ENCODE data around the gene ACOT8.

The ACOT8 gene

DNA sequence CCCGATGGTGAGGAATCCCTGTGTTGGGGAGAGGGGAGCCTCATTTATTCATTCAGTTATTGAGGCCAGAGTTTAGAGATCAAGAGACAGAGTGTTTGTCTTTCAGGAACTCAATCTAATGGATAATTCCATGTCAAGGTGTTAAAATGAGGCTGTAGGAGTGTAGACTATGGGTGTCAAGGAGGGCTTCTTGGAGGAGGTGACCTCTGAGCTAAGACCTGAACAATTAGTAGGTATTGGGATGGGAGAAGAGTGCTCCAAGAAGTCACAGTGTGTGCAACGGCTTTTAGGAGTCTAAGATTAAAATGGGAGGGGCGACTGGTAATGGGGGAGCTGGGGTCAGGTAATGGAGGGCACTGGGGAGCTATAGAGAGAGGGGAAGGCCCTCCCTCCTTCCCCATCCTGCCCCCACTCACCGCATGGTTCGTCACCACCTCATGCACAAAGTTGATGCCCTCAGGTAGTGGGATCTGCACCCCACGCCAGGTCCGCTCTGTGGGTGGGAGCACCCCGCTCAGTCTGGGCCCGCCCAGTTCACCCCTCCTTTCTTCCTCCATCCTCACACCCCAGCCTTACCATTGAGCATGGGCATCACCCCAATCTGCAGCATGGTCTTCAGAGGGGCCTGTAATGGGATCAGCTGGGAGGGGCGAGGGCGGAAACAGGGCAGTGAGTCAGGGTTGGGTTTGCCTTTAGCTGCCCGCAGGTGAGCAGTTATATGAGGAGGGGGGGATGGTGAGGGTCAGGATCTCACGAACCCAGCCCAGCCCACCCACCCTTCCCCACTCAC lies 42.0 kb upstream of the ACOT8 start:
- TF ChIP-seq MYC (IDR thresholded peaks at IDR 0.05; ENCODE audit: low read depth, low read length) (no peak), MAX (IDR thresholded peaks at IDR 0.05; ENCODE audit: low read depth, low read length) (no peak), POLR2A (IDR thresholded peaks at IDR 0.05; ENCODE audit: extremely low read depth, insufficient read length) (no peak)
- TF ChIP-seq, protein P1, sequence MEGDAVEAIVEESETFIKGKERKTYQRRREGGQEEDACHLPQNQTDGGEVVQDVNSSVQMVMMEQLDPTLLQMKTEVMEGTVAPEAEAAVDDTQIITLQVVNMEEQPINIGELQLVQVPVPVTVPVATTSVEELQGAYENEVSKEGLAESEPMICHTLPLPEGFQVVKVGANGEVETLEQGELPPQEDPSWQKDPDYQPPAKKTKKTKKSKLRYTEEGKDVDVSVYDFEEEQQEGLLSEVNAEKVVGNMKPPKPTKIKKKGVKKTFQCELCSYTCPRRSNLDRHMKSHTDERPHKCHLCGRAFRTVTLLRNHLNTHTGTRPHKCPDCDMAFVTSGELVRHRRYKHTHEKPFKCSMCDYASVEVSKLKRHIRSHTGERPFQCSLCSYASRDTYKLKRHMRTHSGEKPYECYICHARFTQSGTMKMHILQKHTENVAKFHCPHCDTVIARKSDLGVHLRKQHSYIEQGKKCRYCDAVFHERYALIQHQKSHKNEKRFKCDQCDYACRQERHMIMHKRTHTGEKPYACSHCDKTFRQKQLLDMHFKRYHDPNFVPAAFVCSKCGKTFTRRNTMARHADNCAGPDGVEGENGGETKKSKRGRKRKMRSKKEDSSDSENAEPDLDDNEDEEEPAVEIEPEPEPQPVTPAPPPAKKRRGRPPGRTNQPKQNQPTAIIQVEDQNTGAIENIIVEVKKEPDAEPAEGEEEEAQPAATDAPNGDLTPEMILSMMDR (IDR thresholded peaks at IDR 0.05; ENCODE audit: low read depth, low read length) = no peak

GRCh38 chr20:45898285-45898684 lies 41.1 kb upstream of the ACOT8 start:
- no peak for TF ChIP-seq MAX (IDR thresholded peaks at IDR 0.05; ENCODE audit: low read depth, low read length)
- TF ChIP-seq, protein P1 (IDR thresholded peaks at IDR 0.05; ENCODE audit: low read depth, low read length) = no peak
- no peak for TF ChIP-seq MYC (IDR thresholded peaks at IDR 0.05; ENCODE audit: low read depth, low read length)
- TF ChIP-seq POLR2A (IDR thresholded peaks at IDR 0.05; ENCODE audit: extremely low read depth, insufficient read length) = no peak
- no peak for DNase-seq (ENCODE audit: low read depth)
- no peak overlapping the region for H3K4me3 ChIP-seq (ENCODE audit: low read depth, low read length)

More for the DNA sequence above, 42.0 kb upstream of the ACOT8 start:
- no peak overlapping the region for H3K4me3 ChIP-seq (ENCODE audit: low read depth, low read length)
- DNase-seq (ENCODE audit: low read depth) = no peak

DNA sequence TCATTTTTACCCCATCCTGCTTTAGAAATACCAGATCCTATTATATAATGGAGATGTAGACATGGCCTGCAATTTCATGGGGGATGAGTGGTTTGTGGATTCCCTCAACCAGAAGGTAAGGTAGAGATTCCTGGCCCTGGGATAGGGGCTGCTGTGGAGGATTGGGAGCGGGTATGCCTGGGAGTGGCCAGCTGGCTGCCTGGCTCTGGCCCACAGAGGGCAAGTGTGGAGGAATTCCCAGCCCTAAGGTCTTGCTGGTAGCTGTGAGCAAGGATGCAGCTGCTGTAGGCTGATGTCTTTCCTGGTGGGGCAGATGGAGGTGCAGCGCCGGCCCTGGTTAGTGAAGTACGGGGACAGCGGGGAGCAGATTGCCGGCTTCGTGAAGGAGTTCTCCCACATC lies 40.5 kb upstream of the ACOT8 start:
- TF ChIP-seq MAX (IDR thresholded peaks at IDR 0.05; ENCODE audit: low read depth, low read length) (no peak), POLR2A (IDR thresholded peaks at IDR 0.05; ENCODE audit: extremely low read depth, insufficient read length) (no peak), MYC (IDR thresholded peaks at IDR 0.05; ENCODE audit: low read depth, low read length) (no peak)
- TF ChIP-seq, protein P1 (IDR thresholded peaks at IDR 0.05; ENCODE audit: low read depth, low read length) = no peak
- DNase-seq (ENCODE audit: low read depth) = no peak
- H3K4me3 ChIP-seq (ENCODE audit: low read depth, low read length) = no peak overlapping the region

DNA sequence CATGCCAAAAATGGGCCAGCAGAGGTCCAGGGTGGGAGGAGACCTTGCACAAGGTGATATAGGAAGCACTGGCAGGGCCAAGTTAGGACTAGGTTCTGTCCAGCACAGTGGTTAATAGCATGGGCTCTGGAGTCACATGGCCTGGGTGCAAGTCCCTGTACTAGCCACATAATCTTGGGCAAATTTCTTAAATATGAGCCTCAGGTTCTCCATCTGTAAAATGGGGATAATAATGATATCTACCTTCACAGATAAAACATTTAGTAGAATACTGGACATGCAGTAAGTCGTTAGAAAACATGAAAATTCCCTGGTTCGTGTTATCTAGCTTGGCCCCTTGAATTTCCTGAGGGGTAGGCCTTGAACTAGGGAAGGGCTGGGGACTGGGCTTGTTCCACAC lies 40.1 kb upstream of the ACOT8 start:
- no peak for DNase-seq (ENCODE audit: low read depth)
- no peak overlapping the region for H3K4me3 ChIP-seq (ENCODE audit: low read depth, low read length)
- no peak for TF ChIP-seq MAX (IDR thresholded peaks at IDR 0.05; ENCODE audit: low read depth, low read length)
- TF ChIP-seq, protein P1 (IDR thresholded peaks at IDR 0.05; ENCODE audit: low read depth, low read length) = no peak
- TF ChIP-seq POLR2A (IDR thresholded peaks at IDR 0.05; ENCODE audit: extremely low read depth, insufficient read length) = no peak
- TF ChIP-seq MYC (IDR thresholded peaks at IDR 0.05; ENCODE audit: low read depth, low read length) = no peak

DNA sequence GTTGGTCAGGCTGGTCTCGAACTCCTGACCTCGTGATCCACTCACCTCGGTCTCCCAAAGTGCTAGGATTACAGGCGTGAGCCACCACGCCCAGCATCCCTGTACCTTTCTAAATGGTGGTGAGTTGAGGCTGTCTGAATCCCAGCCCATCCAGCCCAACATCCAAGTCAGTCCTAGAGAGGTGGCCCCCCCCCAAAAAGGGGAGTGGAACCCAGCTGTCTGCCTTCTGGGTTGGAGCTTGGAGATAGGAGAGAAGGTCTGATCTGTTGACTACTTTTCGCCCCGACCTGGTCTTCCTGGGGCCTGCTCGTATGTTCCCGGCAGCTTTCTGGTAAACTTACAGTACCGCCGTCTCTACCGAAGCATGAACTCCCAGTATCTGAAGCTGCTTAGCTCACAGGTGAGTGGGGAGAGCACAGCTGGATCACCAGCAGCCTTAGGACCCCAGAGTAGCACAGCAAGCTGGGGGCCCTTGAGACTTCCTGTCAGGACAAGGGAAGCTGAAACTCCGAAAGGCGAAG lies 39.5 kb upstream of the ACOT8 start:
- H3K4me3 ChIP-seq (ENCODE audit: low read depth, low read length) = no peak overlapping the region
- TF ChIP-seq MAX (IDR thresholded peaks at IDR 0.05; ENCODE audit: low read depth, low read length) (no peak), POLR2A (IDR thresholded peaks at IDR 0.05; ENCODE audit: extremely low read depth, insufficient read length) (no peak), MYC (IDR thresholded peaks at IDR 0.05; ENCODE audit: low read depth, low read length) (no peak)
- TF ChIP-seq, protein P1 (IDR thresholded peaks at IDR 0.05; ENCODE audit: low read depth, low read length) = no peak
- DNase-seq (ENCODE audit: low read depth) = no peak
